ELR (cell line): ENCODE data around the gene ACSL6.
A peak's percentile ranks its signal among the peaks of the same experiment; 100 is the strongest.

Experiments used
- DNase-seq: peaks from one replicate; pipeline ENCODE4 v3.0.0-alpha.2; 2015; ENCODE audit warnings: low read depth

ACSL6 gene

DNA sequence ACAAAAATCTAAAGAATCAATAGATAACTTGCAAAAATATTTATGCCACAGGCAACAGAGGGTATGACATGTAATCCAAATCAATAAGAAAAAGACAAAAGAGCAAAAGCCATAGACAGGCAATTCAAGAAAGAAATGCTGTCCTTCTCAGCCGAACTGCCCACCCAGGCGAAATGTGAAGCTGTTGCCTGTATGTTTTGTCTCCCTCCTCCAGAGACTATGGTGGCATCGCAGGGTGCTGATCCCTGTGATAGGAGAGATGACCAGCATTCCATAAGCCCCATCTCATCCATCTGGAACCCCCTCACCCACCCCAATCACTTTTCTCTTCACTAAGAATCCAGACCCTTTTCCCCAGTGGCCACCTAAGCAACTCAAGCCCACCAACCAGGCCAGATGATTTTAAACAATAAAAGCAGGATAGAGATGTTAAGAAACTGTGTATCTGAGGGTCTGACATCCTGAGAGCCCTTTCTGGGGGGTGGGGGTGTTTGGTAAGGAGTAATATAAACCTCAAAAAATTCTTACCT is 5.3 kb upstream of the ACSL6 start:
- DNase-seq: no peak

- no peak for DNase-seq
Observed at GRCh38 chr5:132013711-132014110, 2.3 kb upstream of the ACSL6 start.

- no peak for DNase-seq
Observed at GRCh38 chr5:132013006-132013689, 1.7 kb upstream of the ACSL6 start.

DNA sequence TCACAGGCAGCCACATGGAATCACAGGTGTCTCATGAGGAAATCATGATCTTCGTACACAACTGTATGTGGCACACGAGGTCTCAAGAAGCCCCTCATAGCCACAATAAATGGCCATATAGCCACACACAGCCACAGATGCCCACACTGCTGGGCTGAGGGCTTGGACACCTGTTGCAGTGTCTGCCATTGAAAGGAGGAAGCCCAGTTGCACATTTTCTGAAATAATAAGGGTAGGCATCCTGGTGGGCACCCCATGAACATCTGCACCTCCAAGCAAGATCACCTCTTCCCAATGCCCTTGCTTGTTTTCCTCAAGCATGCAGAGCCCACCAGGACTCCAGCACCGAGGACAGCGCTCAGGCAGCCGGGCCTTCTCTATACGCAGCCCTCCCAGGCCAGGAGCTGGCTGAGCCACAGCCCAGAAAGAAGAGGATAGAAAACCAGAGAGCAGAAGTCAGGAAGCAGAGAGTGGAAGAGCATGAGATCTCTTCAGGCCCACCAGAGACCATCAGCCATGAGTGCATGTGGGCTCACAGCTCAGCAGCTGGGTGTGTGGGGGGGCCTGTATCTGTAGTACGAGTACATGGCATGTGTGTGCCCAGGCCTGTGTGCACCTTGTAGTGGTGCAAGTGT is 1.0 kb upstream of the ACSL6 start:
- DNase-seq: peak; percentile 50

DNA sequence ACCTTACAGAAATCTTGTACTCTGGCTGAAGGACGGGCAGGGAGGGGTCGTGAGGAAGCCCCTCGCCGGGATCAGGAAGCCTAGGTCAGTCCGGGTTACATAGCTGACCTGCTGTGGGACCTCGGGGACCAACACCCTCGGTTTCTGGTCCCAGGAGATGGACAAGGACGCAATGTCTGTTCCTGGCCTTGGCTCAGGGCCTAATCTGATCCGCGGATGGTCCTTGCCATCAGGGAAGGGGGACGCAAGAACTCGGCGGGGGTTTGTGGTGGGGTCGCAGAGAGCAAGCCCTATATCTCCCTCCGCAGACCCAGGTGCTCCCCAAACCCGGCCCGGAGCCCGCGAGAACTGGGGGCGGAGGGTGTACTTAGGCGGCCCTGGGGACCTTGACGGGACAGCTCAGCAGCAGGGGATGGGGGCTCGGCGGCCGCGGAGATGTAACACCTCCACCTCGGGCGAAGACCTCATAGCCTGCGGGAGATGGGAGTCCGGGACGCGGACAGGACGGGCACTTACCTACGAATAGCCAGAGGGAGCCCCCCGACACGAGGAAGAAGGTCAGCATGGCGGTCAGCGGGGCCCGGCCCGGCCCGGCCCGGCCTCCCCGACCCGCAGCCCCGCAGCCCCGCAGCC is 353 bp downstream of the ACSL6 start:
- DNase-seq: no peak

- DNase-seq: no peak
Observed at GRCh38 chr5:132010645-132010988, 841 bp downstream of the ACSL6 start.

DNA sequence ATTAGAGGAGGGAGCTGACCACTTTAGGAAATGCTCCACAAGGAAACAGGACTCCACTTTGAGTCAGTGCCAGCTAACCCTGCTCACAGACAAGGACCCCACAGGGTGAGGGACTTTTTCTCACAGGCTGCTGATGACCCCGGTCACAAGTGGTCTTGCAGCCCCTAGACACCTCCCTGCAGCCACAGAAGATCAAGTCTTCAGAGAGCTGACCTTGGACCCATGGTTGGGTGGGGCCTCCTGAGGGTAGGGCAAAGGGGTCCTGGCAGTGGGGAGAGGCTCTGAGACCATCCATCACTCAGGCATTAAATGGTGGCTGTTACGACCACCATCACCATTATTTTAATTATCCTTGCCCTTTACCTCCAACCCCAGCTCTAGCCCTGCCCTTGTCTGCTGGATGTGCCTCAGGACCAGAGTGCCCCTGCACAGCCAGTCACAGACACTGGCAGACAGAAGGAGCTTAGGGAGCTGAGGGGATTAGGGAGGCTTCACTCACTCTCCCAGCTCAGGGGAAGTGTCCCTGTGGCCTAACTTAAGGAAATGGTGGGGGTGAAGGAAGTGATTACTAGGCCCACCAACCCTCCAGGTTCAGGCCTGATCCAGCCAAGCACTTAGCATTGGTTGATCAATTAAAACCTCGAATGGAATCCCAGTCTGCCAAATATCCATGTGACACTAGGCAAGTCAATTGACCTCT is 1.6 kb downstream of the ACSL6 start:
- DNase-seq: no peak

DNA sequence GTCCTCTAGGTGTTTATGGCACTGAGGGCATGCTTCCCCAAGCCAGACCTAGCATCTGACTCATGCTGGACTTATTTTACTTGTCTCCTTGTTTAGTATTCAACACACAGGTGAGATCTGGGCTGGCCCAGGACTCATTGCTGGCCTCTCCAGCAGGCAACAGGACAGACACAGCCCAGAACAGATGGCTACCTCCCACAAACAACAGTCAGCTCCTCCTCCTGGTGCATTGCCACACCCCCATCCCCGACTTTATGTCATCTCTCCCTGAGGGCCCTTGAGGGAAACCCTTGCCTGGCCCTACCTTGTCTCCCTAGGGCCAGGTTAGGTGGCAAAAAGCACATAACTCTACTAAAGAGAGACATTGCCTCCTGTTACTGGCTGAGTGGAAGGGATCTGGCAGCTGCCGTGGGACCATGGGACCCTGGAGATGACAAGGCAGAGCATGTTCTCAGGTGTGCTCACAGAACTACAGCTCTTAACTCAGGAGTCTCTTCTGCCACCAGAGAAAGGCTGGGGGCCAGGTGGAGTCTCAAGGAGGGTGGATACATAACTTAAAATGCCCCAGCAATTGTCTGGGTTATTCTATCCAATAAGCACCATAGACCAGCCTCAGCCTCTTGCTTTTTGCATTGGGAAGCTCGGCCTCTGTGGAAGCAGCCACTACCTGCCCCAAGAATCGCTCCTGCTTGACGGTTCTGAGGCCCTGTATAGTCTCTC is 2.3 kb downstream of the ACSL6 start:
- DNase-seq: no peak

DNA sequence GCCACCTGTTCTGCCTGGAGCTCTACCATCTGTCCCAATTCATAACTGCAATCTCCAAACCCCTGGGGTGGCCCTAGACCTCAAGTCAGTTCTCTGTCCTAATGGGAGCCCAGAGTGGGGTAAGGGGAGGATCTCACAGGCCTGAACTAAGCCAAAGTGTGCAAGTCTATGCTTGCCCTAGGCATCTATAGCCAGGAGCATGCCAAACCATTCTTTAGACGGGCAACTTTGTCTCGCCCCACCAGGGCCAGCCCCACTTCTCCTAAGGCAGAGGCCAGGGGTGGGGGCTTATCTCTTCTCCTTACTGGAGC is 3.3 kb downstream of the ACSL6 start:
- no peak for DNase-seq

- peak; percentile 86 for DNase-seq
Observed at GRCh38 chr5:132007399-132008162, 3.9 kb downstream of the ACSL6 start.

- no peak for DNase-seq
Observed at GRCh38 chr5:132006331-132007120, 4.9 kb downstream of the ACSL6 start.

- DNase-seq: no peak
Observed at GRCh38 chr5:132005591-132005990, 5.9 kb downstream of the ACSL6 start.

DNA sequence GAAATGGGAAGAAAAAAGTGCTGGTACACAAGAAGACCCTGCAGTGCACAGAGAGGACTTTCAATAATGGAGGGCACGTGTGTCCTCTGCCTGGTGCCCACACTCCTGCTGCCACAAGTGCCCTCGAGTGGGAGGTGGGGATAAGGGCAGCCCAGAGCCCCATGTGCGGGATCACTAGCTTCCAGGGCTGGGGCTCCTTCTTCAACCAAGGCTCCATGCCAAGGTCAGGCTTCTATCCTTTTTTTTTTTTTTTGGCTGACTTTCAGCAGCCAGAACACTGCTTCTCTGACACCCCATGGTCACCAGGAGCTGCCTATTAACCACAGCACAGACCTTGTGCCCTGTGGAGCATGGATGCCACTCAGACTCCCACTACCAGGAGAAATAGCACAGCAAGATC is 7.5 kb downstream of the ACSL6 start:
- no peak for DNase-seq

DNA sequence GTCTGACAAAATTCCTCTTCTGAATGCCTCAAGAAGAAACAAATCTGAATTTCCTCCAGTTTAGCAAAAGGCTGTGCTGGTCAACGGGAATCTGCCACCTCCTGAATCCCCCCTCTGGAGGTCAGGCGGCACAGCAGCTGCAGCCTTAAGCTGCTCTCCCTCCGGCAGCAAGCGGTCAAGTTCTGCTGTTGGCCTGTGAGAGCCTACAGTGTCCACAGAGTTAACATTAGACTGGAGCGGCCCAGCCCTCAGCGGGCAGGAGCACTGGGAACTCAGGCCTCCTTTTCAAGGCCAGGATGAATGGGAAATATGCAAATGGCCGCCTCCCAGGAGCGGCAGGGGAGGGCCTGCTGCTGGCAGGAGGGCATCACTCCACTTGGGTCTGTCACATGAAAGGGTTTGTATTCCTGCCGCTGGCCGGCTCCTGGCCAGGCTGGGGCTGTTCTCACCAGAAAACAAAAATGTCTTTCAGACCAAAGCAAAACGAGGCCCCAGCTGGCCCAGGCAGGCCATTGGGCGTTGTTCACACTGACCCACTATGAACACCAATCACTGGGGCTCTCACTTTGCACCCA is 8.2 kb downstream of the ACSL6 start:
- peak; percentile 25 for DNase-seq

- no peak for DNase-seq
Observed at GRCh38 chr5:132002757-132003156, 8.7 kb downstream of the ACSL6 start.

GRCh38 chr5:132001647-132002561 is 9.6 kb downstream of the ACSL6 start:
- DNase-seq: peak; percentile 66

DNA sequence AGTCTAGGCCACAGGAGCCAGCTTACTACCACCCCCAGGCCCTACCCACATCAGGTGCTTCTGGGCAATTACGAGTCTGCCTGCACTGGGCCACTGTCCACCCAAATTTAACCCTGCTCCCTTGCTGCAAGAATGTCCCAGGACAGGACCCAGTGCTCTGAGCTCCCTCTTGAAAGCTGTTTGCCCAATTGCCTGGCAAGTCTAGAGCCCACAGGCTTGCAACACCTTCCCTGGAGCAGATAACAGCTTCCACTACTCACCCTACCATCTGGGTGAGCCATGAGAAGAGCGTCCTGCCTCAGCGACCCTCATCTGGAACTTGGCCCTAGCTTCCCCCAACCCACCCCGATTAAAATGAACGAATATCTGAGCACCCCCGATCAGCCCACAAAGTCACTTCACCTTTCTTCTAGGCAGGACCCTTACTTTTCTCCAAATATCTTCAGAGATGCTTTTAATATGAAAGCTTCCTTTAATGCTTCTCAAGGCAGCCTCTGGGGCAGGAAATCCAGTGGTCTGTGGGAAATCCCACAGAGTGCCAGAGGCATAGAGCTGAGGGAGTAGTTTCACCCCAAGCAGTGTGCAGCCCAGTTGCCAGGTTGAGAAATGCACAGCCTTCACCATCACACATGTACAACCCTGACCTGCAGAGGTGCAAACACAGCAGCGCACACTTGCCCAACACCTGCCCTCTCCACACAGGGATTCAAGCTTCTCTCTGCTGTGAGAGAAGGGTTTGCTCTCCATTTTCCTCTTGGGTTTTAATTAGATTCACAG is 10.6 kb downstream of the ACSL6 start:
- no peak for DNase-seq

GRCh38 chr5:132000241-132000490 is 11.3 kb downstream of the ACSL6 start:
- DNase-seq: no peak
